DMS 273 (cell line): ENCODE results near the gene RLN3.
"Not testable (repeated sequence)": the region's sequence is repeated elsewhere in the genome, so short reads cannot be mapped to it uniquely, and the experiment has no call there.

Experiments
- DNase-seq: peaks from one replicate; lab custom pipeline; 2025; ENCODE audit not compliant: unreplicated experiment; lab: John Stamatoyannopoulos, UW

RLN3 gene

DNA sequence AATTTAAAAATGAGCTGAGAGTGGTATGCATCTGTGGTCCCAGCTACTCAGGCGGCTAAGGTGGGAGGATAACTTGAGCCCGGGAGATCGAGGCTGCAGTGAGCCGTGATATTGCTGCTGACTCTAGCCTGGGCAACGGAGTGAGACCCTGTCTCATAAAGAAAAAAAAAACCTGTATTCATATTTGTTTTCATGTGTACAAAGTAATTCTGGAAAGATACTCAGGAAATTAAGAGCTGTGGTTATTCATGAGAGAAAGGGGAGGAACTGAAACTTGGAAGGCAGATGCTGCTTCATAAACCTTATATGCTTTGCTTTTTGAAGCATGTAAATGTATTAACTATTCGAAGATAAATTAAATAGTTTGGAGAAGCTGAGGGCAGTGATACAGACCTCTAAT, 8.8 kb upstream of the RLN3 start:
- DNase-seq, result no peak

GRCh38 chr19:14019739-14020138, 8.2 kb upstream of the RLN3 start:
- not testable (repeated sequence) for DNase-seq

DNA sequence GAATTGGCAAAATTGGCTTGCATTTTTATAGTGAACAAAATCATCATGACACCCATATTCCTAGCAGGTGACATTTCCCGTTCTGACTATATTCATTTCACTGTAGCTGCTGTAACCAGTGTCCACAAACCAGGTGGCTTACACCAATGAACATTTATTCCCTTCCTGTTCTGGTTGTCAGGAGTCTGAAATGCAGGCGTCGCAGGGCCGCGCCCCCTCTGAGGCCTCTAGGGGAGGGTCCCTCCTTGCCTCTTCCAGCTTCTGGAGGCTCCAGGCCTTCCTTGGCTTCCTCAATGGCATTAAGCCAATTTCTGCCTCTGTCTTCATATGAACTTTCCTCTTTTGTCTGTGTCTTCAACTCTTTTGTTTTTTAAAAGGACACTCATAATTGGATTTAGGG, 6.5 kb upstream of the RLN3 start:
- DNase-seq, result peak; percentile 27

- DNase-seq, result no peak
These were observed 5.5 kb upstream of the RLN3 start for GRCh38 chr19:14022469-14022868.

DNA sequence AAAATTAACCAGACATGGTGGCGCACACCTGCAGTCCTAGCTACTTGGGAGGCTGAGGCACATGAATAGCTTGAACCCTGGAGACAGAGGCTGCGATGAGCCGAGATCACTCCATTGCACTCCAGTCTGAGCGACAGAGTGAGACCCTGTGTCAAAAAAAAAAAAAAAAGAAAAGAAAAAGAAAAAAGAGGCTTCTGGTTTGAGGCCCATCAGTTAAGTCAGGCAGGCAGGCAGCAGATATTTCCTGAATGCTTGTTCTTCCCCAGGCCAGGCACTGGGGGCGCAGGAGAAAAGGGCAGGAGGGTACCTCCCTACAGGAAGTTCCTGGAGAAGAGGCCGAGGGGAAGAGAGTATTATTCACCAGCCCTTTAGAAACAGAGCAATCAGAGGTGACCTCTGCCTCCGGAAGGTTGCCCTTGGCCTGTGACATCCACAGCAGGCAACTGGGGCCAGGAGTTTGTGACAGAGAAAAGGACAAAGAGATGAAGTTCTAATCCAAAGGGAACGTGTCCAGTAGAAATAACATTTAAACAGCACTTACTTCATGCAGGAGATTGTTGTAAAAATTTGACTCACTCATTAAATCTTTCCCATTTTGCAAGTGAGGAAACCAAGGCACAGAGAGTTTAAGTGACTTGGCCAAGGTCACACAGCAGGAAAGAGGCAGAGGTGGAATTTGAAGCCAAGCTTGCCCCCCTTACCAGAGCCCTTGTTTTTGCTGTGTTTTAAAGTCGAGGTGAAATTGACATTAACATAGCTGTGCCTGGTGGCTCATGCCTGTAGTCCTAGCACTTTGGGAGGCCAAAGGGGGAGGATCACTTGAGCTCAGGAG, 4.3 kb upstream of the RLN3 start:
- peak; percentile 76 for DNase-seq

DNA sequence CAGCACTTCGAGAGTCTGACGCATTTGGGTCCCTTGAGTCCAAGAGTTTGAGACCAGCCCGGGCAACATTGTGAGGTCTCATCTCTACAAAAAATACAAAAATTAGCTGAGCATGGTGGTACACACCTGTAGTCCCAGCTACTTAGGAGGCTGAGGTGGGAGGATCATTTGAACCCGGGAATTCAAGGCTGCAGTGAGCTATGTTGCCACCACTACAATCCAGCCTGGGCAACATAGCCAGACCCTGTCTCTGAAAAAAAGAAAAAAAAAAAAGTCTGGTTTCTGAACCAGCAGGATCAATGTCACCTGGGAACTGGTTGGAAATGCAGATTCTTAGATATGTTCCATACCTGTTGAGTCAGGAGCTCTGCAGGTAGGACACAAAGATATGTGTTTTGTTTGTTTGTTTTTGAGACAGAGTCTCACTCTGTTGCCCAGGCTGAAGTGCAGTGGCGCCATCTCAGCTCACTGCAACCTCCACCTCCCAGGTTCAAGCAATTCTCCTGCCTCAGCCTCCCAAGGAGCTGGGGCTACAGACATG, 1.2 kb upstream of the RLN3 start:
- DNase-seq, result not testable (repeated sequence)

DNA sequence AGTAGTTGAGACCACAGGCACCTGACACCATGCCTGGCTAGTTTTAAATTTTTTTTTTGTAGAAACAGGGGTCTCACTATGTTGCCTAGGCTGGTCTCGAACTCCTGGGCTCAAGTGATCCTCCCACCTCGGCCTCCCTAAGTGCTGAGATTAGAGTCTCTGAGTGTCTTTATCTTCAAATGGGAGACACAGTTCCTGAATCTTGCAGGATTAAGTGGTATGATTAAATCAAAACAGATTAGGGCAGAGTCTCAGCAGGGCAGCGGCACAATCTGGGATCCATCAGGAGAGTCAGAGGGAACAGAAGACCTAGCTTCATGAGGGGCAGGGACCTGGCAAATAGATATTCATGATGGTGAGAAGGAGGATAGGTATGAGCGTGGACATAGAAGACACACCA, 953 bp downstream of the RLN3 start:
- no peak for DNase-seq

DNA sequence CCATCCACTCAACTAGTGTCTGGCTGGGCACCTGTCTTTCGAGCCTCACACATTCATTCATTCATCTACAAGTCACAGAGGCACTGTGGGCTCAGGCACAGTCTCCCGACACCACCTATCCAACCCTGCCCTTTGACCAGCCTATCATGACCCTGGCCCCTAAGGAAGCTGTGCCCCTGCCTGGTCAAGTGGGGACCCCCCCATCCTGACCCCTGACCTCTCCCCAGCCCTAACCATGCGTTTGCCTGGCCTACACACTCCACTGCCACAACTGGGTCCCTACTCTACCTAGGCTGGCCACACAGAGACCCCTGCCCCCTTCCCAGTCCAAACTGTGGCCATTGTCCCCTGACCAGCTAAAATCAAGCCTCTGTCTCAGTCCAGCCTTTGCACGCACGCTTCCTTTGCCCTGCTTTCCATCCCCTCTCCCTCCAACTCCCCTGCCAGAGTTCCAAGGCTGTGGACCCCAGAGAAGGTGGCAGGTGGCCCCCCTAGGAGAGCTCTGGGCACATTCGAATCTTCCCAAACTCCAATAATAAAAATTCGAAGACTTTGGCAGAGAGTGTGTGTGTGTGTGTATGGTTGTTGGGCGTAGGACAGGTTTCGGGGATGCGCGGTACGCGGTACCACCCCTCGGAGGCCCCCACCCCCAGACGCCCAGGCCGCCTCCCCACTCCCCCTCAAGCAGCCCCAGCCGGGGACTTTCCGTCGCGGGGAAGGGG, 3.2 kb downstream of the RLN3 start:
- DNase-seq, result no peak

GRCh38 chr19:14031719-14032480, 4.0 kb downstream of the RLN3 start, which contains the start of gene IL27RA:
Gene IL27RA (plus strand): TSS chr19:14031762. CDS start chr19:14031873, 111 bp downstream.
- peak; percentile 78 for DNase-seq

DNA sequence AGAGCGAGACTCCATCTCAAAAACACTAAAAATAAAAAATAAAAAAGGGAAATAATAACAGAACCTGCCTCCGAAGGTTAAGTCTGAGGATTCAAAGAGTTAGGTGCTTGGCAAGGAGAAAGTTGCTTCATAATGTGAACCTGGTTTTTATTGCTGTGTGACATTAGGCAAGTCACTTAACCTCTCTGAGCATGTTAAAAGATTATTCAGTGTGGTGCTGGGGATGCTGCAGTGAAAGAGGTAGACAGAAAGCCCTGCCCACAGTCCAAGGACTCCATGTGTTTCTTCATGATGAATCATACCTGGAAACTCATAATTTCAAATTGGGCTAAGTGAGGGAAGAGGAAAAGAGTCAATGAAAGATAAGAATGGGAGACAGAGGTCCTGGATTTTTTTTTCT, 6.0 kb downstream of the RLN3 start:
- DNase-seq, result no peak

DNA sequence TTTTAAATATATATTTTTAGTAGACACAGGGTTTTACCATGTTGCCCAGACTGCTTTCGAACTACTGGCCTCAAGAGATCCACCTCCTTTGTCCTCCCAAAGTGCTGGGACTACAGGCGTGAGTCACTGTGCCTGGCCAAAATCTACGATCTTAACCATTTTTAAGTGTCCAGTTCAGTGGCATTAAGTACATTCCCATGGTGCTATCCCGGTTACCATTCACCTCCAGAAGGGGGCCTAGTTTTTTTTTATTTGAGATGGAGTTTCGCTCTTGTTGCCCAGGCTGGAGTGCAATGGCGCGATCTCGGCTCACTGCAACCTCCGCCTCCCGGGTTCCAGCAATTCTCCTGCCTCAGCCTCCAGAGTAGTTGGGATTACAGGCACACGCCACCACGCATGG, 7.2 kb downstream of the RLN3 start:
- peak; percentile 24 for DNase-seq

DNA sequence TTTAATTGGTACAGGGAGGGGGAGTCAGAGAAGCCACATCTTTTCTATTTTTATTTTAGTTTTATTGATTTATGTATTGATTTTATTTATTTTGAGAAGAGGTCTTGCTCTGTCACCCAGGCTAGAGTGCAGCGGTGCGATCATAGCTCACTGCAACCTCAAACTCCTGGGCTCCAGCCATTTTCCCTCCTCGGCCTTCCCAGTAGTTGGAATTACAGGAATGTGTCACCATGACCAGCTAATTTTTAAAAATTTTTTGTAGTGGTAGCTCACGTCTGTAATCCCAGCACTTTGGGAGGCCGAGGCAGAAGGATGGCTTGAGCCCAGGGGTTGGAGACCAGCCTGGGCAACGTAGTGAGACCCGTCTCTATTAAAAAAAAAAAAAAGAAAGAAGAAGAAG, 7.8 kb downstream of the RLN3 start:
- no peak for DNase-seq

DNA sequence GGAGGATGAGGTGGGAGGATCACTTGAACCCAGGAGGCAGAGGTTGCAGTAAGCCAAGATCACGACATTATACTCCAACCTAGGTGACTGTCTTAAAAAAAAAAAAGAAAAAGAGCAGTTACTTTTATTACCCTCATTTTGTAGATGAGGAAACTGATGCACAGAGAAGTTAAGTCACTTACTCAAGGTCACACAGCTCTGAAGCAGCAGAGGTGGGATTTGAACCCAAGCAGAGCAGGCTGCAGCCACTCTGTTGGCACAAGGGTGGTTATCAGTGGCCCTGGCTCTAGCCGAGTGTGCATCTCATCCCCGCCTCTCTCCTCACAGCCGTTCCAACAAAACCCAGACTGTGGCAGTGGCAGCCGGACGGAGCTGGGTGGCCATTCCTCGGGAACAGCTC, 11.2 kb downstream of the RLN3 start:
- DNase-seq, result no peak

DNA sequence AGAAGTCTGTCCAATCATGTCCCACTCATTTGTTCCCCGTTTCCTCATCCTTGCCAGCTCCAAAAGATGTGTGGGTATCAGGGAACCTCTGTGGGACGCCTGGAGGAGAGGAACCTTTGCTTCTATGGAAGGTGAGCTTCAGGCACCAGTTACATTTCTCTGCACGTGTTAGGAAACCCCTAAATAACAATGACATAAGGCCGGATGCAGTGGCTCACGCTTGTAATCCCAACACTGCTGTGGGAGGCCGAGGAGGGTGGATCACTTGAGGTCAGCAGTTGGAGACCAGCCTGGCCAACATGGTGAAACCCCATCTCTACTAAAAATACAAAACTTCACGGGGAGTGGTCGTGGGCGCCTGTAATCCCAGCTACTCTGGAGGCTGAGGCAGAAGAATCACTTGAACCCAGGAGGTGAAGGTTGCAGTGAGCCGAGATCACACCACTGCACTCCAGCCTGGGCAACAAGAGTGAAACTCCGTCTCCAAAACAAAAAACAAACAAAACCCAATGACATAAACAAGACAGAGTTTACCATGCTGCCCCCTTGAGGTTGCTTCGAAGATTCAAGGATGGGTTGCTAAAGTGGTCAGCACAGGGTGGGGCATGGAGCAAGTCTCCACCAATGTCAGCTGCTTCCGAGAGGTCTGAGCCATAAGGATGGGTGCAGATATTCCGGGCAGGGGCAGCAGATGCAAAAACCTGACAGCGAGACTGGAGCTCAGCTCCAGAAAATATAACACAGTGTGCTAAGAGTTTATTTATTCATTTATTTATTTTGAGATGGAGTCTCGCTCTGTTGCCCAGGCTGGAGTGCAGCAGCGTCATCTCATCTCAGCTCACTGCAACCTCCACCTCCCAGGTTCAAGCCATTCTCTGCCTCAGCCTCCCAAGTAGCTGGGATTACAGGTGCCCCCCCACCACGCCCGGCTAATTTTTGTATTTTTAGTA, 15.0 kb downstream of the RLN3 start:
- DNase-seq, result peak; percentile 71

- not testable (repeated sequence) for DNase-seq
These were observed 19.9 kb downstream of the RLN3 start for GRCh38 chr19:14047866-14048265.

GRCh38 chr19:14048443-14049153, 20.6 kb downstream of the RLN3 start:
- peak; percentile 72 for DNase-seq

GRCh38 chr19:14050512-14050911, 22.6 kb downstream of the RLN3 start:
- no peak for DNase-seq

- DNase-seq, result not testable (repeated sequence)
These were observed 23.0 kb downstream of the RLN3 start for GRCh38 chr19:14050961-14051360.

- DNase-seq, result no peak
These were observed 24.0 kb downstream of the RLN3 start for GRCh38 chr19:14051980-14052379.

- DNase-seq, result no peak
These were observed 24.5 kb downstream of the RLN3 start for GRCh38 chr19:14052470-14052869.
